Amniotic epithelial cell (primary cell): ENCODE results near the gene EMP3.
"Not testable (repeated sequence)": the region's sequence is repeated elsewhere in the genome, so short reads cannot be mapped to it uniquely, and the experiment has no call there.

Experiments
- DNase-seq: peaks from one replicate; pipeline ENCODE4 v3.0.0-alpha.2; 2010; ENCODE audit warnings: low read depth

Gene EMP3

DNA sequence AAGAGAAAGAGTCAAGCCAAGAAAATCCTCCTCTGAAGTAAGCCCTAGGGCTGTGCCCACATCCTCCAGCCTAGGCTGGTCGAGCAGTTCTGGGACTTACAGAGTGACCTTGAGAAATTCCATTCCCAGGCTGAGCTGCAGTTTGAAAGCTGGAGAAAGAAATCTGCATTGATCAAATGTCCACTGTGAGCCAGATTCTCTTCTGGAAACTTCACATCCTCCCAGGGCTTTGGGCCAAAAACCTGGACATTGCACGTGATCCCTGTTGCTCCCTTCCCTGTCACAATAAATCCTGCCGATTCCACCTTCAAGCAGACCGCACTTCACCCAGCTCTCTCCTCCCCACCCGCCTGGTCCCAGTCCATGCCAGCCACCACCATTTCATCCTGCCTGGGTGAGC, 22.7 kb downstream of the EMP3 start:
- peak; percentile 84 for DNase-seq

DNA sequence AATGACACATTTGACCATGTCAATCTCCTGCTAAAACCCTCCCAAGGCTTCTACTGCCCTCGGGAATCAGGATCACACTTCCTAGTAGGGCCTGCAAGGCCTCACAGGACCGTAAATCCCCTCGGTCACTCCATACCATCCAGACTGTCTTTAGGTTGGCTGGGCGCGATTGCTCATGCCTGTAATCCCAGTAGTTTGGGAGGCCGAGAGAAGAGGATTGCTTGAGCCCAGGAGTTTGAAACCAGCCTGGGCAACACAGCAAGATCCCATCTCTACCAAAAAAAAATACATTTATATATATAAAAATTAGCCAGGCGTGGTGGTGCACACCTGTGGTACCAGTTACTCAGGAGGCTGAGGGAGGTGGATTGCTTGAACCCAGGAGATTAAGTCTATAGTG, 23.4 kb downstream of the EMP3 start:
- peak; percentile 32 for DNase-seq

DNA sequence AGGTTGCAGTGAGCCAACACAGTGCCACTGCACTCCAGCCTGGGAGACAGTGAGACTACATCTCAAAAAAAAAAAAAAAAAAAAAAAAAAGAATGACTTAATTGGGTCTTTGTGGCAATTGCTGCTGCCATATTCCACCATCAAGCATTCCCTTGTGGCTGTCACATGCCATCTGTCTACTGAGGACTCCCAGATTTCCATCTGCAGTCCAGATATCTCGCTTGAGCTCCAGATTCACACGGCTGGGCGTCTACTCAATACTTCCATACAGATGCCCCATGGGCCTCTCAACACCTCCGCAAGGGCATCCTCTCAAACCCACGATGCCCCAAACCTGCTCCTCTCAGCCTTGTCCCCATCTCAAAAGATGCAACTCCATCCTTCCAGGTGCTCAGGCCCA, 25.5 kb downstream of the EMP3 start:
- DNase-seq = no peak

DNA sequence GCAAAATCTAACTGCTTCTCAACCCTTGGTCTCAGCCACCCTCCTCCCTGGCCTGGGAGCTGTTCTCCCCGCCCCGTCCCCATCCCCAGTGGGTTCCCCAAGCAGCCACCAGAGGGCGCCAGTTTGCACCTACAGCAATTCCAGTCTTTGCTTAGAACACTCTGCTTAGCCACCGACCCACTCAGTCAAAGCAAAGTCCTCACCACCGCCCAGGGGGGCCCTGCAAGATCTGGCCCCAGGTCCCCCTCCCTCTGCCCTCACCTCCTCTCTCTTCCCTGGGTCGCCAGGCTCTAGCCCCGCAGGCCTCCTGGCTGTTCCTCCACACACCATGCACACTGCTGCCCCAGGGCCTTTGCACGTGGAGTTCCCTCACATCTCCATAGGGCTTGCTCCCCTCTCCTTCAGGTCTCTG, 26.0 kb downstream of the EMP3 start:
- DNase-seq = peak; percentile 53

DNA sequence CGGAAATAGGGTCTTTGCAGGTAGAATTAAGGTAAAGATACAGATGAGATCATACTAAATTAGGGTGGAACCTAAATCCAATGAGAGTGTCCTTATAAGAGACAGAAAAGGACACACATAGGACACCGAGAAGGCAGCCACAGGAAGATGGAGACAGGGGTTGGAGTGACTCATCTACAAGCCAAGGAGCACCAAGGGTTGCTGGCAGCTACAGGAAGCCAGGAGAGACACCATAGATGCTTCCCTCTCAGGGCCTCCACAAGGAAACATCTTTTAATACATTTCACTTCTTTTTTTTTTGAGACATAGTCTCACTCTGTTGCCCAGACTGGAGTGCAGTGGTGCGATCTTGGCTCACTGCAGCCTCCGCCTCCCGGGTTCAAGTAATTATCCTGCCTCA, 28.3 kb downstream of the EMP3 start:
- no peak for DNase-seq

DNA sequence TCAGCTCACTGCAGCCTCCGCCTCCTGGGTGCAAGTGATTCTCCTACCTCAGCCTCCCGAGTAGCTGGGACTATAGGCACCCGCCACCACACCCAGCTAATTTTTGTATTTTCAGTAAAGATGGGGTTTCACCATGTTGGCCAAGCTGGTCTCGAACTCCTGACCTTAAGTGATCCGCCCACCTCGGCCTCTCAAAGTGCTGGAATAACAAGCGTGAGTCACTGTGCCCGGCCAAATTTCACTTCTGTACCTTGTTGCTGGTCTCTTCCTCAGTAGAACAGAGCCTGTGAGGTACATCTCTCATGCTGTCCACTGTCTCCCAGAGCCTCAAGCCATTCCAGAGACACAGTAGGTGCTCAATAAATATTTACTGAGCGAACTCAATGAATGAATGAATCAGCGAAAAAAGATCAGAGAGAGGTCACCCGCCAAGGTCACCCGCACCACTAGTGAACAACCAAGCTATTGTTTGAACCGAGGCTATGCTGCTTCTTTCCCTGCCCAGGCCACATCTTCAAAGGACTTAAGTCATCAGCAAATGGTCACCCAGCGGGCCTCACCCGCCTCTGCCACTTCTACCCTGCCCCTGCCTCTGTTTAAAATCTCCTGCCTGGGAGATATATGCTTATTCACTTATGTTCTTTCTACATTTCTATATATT, 29.1 kb downstream of the EMP3 start:
- DNase-seq = no peak

DNA sequence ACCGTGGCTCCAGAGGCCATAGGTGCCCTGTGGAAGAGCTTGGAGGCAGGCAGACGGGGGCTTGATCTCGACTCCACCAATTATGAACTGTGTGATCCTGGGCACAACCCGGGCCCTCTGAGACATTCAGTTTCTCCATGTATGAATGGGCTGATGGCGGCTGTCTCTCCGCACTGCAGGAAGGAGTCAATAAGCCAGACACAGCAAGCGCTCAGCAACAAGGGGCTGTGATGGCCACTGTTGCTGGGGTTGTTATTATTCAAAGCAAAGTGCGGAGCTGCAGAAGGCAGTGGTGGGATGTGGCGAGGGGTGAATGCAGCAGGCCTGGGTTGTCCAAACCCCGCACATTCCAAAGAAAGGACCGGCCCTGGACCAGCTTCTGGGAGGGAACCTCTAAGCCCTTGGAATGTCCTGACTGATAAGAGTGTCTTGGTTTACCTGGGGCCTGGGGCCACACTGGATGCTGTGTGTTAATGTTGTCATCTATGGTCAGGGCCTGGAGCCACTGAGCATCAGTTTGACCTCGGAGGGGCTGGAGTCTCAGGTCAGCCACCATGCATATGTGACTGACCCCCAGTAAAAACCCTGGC, 30.1 kb downstream of the EMP3 start:
- peak; percentile 33 for DNase-seq

DNA sequence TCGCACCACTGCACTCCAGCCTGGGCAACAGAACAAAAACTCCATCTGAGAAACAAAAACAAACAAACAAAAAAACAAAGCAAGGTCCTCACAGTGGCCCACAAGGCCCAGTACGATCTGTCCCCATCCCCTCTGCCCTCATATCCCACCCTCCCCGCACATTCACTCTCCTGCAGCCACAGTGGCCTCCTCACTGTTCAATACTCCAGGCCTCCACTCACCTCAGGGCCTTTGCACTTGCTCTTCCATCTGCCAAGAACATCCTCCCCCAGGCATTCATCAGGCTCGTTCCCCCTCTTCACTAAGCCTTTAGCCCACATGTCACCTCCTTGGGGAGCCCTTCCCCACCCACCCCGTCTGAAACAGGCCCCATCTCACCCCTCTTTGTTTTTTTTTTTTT, 33.8 kb downstream of the EMP3 start:
- no peak for DNase-seq

DNA sequence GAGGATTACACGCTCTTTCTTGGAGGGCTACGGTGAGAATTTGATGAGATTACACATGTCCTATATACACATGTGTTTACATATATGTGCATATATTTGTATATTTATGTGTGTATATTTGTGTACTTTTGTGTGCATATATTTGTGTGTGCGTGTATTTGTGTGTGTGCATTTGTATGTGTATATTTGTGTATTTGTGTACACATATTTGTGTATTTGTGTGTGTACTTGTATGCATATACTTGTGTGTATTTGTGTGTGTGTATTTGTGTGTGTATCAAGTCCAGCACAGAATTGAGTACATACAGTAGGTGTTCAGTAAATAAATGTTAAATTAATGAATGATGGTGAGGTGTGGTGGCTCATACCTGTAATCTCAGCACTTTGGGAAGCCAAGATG, 36.6 kb downstream of the EMP3 start:
- DNase-seq = no peak

DNA sequence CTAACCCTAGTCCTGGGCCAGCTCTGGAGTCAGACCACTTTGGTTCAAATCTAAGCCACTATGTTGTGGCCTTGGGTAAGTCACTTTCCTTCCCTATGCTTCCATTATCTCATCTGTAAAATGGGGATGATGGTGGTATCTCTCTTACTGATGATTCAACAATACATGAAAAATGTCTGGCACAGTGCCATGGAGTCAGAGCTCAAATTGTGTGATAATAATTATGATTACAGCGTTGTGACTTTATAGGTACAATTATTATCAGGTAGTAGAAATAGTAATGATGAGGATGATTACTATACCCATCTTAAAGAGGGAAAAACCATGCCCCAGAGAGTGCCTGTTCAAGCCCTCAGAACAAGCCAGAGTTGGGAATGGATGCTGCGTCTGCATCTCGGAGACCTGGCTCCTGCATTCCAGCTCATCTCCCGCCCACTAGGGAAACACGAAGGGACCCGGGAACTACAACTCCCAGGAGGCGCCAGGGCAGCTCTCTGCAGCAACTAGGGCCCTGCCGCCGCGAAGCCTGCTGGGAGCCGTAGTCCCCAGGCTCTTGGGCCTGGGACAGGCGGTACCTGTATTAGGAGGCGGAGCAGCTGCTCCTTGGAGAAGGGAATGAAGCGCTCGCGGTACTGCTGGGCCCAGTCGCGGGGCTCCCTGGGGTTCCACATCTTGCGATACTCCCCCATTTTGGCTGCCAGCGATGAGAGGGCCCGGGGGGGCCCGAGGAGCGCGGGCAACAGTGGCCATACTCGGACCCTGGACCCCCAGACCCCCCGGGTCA, 37.6 kb downstream of the EMP3 start:
- DNase-seq = peak; percentile 95

DNA sequence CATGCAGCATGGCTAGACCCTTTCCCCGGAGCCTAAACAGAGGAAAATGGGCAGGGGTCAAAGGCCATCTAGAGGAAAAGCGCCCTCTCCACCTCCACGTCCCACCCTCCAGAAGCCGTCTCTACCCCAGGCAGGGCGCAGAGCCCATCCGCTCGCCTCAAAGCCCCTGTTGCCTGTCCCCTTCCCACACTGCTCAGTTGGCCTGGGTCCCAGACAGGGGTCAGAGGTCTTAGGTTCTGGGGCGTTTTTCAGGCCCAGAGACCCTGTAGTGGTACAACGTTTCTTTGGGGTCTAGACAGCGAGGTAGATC, 38.1 kb downstream of the EMP3 start:
- no peak for DNase-seq

DNA sequence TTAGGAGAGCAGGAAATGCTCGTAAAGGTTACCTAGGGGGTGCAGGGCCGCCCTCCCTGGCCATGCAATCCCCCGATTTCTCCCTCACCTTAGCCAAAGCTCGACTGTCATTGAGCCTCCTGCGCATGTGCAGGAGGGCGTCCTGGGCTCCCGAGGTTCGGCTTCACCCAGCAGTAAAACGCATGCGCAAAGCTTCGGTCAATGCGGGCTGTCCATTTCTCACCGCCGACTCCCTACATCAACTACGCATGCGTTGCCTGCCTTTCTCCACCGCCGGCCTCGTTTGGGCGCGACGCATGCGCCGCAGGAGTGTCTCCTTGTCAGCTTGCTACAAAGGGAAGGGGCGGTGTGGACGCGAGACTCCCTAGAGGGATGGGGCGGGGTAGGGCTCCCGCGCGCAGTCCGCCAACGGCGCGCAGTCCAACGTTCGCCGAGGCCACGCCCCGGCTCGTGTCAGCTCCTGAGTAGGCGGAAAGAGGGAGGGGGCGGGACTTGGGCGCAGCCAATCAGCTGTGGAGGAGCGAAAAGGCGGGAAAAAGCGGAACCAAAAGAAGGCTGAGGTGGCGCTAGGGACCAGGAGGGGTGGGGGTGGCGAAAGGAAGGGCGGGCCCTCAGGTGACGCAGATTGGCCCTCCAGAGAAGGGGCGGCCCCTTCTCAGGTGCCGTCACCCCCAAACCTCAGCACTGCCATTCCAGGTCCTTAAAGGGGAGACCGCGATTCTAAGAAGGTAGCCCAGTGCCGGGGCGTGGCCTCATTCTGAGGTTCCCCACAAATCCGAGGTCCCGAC, 38.7 kb downstream of the EMP3 start, which contains the start of the genes SYNGR4 and TMEM143:
Gene SYNGR4, plus strand, starts transcription at position 558 of the 788 bp plus-strand sequence. CDS start 1,476 bp downstream, outside the sequence.
Gene TMEM143, minus strand, starts transcription at position 131 of the 788 bp plus-strand sequence. Its CDS starts 20 bp downstream, at position 111.
- peak; percentile 98 for DNase-seq

DNA sequence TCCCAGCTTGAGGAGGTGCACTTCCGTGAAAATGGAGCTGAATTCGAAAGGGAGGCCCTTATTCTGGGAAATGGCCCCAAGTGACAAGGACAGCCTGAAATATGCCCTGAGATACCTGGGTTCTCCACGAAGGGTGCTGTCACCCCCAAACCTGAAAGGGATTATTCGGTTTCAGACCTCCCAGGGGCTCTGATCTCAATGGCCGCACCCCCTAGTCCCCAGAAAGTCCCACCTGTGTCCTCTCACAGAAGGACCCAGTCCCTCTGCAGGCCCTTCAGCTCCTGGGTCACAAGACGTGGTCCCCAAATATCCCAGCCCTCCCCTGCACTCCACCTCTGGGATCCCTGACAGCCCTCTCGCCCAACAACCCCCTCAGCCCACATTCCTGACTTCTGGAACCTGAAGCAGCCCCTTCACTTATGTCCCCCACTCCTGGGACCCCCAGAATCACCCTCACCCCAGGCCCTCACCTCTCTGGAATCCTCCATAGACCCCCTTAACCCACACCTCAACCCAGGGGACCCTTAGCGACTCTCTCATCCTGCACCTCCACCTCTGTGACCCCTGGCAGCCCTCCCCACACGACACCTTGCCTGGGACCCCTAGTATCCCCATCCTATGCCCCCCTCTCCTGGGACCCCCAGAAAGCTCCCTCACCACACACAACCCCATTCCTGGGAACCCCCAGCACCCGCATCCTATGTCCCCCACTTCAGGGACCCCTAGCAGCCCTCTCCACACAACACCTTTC, 39.4 kb downstream of the EMP3 start:
- DNase-seq = no peak

DNA sequence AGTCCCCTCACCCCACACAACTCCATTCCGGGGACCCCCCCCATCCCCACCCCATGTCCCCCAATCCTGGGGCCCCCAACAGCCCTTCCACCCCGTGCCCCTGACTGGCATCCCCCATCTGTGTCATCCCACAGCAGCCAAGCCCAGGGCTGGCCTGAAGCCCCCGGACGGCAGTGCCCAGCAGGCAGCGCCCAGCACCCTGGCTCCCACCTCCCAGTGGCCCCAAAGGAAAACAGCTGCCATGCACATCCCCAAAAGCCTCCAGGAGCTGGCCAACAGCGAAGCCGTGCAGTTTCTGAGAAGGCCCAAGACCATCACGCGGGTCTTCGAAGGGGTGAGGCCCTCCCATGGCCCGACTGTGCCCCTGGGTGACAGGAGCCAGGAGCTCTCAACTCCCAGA, 40.2 kb downstream of the EMP3 start:
- DNase-seq = no peak

DNA sequence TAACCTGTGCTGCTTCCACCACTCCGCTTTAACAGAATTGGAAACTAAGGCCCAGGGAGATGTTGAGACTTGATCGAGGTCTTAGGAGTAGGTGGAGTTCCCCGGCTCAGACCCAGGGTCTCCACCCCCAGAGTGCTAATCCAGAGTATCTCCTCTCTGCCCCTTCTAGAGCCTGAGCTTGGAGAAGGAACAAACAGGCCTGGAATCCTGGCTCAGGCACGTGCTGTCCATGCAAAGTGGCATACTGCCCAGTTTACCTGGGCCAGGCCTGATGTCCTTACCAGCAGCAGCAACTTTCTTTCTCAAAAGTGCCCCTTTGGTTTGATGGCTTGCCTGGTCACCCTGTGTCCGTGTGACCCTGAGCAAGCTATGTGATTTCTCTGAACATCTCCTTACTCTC, 42.5 kb downstream of the EMP3 start:
- DNase-seq = no peak

DNA sequence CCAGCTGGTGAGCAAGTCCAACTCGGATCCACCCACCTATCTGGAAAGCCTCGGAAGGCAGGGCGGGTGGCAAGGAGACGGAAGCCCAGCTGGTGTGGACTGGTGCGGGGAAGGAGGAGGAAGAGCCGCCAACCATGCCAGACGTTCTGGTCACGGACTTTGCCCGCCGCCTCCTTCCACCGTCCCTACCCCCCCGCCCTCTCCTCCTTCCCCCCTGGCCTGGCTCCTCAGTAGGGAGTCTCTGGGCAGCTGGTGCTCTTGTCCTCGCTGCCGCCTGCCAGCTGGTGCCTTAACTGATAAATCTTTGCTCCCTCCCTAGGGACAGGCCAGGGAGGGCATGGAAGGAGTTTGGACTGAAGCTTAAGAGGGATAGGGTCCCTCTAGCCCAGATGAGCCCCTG, 43.6 kb downstream of the EMP3 start:
- DNase-seq = no peak

DNA sequence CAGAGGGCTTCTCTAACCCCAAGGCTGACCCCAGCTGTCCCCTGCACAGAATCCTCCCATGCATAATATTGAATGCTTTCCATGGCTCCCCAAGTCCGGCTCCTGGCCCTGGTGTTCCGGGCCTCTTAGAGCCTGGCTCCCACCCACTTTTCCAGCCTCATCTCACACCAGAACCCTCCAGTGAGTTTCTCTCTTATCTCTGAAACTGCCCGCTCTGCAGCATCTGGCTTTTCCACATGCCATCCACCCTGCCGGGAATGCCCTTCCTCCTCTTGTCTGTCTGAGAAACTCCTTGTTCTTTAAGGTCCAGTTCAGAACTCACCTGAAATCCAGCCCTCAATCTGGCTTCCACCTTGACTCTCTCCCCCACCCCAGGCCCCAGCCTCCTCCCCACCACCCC, 45.6 kb downstream of the EMP3 start:
- DNase-seq = peak; percentile 20

DNA sequence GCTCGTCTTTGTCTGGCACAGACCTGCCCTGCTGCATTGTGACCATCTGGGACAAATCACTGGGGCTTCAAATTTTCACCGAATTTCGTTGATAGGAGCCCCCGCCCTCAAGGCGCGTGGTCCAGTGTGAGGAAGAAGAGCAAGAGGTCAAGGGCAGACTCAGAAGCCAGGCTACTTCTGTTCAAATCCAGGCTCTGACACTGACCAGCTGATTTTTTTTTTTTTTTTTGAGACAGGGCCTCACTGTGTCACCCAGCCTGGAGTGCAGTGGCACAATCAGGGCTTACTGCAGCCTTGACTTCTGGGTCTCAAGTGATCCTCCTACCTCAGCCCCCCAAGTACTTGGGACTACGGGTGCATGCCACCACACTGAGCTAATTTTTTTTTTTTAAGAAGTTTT, 46.0 kb downstream of the EMP3 start:
- DNase-seq = no peak

DNA sequence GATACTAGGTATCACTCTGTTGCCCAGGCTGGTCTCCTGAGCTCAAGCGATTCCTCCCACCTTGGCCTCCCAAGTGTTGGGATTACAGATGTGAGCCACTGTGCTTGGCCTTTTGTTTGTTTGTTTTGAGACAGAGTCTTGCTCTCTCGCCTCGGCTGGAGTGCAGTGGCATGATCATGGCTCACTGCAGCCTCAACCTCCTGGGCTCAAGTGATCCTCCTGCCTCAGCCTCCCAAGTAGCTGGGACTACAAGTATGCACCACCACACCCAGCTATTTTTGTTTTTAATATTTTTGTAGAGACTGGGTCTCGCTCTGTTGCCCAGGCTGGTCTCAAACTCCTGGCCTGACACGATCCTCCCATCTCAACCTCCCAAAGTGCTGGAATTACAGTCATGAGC, 46.4 kb downstream of the EMP3 start:
- not testable (repeated sequence) for DNase-seq

DNA sequence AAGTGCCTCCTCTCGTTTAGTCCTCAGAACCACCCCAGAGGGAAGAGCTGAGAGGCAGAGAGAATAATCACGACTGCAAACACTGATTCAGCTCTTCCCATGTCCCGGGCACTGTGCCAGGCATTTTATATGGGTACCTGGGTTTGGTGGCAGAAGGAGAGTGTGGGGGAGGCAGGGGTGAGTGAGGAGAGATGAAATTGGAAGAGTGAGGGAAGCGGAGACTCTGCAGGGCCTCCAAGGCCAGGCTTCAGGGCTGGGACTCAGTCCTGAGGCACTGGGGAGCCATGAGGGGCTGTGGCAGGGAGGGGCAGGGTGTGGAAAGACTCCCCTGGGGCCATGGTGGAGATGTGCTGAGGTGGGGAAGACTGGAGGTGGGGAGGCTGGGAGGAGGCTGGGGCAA, 47.6 kb downstream of the EMP3 start:
- peak; percentile 23 for DNase-seq

DNA sequence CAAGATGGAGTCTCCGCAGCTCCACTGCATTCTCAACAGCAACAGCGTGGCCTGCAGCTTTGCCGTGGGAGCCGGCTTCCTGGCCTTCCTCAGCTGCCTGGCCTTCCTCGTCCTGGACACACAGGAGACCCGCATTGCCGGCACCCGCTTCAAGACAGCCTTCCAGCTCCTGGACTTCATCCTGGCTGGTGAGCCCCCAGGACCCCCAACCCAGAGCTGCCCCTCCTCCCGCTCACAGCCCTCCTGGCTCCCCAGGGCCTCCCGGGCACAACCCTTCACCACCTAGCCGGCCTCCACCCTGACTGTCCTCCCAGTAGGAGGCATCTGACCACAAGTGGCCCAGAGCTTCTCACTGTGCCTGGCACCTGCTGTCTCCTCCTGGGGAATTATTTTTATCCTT, 48.2 kb downstream of the EMP3 start:
- no peak for DNase-seq

DNA sequence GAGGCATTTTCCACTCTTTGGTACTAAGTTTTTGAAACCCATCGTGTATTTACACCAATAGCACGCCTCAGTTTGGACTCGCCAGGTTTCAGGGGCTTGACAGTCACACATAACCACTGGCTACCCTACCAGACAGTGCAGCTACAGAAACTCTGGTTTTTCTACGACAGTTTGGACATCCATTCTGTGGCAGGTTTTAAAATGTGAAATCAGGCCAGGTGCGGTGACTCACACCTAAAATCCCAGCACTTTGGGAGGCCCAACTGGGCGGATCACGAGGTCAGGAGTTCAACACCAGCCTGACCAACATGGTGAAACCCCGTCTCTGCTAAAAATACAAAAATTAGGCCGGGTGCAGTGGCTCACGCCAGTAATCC, 52.8 kb downstream of the EMP3 start:
- DNase-seq = no peak
